NCI-H226 (cell line): ENCODE data around the gene PRSS23.
A peak's percentile ranks its signal among the peaks of the same experiment; 100 is the strongest.

ENCODE experiments used
- DNase-seq: peaks from one replicate; pipeline ENCODE4 v3.0.0-alpha.2; 2015

The PRSS23 gene

DNA sequence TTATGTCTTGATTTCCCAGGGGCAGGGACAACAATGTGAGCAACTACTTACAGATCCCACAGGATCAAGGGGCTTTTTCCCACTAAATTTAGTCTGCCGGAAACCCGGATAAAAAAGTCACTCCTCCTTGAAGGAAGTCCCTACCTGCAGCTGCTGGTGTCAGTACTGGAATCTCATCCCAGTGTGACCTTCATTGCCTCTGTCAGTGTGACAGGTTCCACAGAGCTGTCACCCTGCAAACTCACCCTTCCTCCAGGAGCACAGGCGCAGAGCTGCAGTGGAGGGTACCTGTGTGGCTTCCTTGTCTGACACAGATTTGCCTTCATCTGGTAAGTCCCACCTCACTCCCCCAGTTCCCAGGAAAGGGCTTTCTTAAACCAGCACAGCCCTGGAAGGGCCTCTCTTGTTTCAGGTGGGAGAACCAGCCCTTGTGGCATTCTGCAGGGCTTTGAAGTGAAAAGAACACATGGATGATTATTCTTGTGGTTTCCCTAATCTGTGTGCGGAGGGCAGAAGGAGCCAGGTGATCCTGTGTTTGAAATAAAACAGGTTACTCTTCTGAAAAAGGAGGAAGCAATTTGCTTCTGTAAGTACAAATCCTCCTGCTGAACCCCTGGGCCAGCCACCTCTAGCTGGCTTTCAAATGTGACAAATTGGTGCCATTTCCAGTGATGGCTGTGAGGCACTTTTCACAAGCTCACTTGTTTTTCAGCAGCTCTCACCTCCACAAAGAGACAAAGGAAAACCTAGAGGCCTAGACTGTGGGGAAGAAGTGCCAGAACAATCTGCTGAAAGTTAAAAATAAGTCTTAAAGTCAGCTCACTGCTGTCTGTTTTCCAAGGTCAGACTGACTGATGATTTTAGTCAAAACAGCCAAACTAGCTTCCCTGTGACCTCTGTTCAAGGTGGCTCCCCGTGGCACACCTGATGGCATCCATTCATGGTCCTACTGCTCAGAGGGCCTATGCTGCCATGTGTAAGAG is 9.2 kb upstream of the PRSS23 start:
- no peak for DNase-seq

DNA sequence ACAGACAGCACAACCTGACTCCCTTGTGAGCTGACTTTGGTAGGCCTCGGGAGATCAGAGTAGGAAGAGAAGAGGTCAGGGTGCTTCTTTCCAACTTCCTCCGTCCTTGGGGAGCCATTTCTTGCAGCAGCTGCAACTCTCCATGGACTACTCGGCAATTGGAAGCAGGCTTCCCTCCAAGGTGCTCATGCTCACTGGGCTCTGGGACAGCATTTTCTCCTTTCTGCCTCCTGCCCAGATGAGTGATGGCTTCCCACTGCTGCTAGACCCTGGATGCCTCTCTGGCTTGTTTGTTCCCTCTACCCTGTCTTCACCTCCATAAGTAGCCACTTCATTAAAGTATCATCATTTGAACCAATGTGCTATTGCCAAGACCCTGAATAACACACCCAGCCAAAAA is 8.2 kb upstream of the PRSS23 start:
- DNase-seq, result no peak

DNA sequence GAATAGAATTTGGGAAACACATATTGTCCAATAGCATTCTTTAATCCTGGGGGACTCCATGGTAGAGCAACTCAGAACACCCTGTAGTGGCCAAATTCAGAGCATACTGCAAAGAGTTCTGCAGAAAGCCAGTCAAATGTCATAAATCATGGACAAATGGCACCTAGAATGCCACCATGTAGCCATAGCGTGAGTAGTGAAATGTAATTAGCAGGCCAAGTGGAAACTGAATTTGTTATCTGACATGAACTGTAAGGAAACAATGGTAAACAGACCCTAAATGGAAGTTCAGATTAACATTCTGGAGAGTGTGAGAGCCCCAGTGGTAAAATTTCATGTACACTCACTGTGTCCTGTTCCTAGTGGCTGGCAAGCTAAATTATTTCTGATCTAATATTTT is 7.0 kb upstream of the PRSS23 start:
- DNase-seq, result no peak

DNA sequence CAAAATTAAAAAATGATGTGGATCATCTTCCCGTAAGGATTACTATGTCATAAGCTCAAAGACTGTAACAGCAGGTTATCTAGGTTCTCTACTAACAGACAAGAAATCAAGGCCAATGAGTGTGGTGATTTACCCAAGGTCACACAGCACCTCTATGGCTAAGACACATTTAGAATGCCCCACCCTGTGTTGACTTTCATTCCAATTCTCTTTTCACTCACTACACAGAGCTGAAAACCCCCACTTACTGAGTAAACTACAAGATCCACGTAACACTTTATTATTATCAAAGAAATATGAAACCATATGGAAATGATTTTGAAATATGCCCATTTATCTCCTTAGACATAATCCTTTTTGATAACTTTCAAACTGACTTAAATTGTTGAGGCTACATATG is 4.8 kb upstream of the PRSS23 start:
- no peak for DNase-seq

DNA sequence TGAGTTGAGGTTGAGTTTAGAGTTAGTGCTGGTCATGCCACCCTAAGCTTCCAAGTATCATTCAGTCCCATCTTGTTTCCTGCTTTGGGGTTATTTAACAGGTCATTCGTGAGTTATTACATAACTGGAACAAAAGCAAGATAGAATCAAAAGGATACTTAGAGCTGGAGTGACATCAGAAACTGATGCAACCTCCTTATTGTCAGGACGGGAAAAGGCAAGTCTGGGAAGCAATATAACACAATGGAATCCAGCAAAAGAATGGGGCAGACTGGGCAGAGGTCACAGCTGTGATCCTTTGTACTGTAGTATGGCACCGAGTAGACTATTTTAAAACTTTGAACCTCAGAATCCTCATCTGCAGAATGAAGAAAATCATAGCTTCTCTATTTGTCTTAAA is 4.4 kb upstream of the PRSS23 start:
- DNase-seq, result peak; percentile 60

DNA sequence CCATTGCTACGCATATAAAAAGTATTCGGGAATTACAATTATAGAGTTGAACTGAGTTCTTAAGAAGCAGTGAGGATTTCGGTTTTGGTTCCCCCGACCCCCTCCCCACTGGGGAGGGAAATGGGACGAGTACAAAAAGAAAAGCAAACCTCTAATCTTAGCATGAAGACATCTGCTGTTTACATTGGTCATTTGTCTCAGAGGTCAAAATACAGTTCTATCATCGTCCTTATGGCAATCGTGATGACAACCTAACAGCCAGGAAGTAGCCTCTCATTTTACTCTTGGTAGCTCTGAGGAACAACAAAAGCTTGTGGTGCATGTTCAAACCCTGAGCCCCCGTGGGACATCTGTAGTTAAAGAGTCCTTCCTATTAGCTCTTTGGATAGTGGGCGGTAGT is 3.2 kb upstream of the PRSS23 start:
- no peak for DNase-seq

DNA sequence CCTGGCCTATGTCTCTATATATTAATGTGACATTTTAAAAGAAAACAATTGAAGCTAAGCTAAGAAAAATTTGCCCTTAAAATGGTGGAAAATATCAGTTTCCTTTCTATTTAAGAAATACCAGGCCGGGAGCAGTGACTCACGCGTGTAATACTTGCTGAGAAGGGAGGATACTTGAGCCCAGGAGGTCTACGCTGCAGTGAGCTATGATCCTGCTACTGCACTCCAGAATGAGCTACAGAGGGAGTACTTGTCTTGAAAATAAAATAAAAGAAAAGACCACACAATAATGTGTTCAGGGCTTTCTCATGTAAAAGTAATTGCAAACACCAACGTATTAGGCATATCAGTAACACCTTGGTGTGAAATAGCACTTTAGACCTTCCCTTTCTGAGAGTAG is 1.4 kb upstream of the PRSS23 start:
- peak; percentile 81 for DNase-seq

DNA sequence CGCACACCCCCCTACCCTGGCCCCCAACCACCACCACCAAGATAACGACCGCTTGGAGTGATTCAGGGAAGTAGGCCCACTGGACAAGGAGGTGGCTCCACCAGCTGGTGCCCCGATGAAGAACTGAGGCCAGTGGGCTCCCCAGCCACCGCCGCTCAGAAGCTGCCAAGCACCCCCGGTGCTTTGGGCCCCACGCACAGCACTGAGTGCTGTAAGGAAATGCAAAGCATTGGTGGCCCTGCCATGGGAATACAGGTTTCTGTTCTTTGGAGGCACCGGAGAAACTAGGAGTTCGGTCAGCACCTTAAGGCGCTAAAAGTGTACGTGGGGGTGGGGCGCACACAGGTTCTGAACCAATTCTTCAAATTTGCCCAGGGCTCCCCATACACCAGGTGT is 664 bp upstream of the PRSS23 start:
- no peak for DNase-seq

DNA sequence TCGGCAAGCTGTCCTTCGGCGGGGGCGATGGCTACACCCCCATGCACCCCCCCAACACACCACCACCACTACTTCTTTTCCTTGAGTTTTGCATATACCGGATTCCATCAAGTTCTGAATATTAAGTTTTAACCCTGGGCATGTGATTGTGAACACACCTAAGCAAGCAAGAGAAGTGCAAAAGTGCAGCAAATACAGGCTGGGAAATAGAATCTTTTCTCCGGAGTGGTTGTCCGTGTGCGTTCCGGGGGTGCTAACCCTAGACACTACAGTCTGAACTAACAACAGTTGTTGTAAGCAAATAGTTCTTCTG is 574 bp downstream of the PRSS23 start:
- DNase-seq, result no peak

DNA sequence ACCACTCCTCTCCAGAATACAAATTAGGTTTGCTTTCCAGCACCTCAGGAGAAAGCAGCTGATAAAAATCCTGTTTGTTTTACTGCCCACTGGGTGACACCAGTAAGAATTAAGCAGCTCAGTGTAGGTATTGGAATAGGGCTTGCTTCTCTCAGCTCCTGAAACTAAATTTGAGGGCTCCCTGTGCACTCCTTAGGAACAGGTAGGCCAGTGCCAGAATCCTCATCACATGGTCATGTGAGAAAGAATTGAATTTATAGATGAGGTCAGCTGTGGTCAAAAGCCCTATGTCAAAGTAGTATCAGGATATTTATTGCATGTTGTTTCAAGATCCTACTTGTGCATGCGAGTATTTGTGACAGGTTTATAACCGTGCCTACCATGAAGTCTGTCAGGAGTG is 1.0 kb downstream of the PRSS23 start:
- no peak for DNase-seq

DNA sequence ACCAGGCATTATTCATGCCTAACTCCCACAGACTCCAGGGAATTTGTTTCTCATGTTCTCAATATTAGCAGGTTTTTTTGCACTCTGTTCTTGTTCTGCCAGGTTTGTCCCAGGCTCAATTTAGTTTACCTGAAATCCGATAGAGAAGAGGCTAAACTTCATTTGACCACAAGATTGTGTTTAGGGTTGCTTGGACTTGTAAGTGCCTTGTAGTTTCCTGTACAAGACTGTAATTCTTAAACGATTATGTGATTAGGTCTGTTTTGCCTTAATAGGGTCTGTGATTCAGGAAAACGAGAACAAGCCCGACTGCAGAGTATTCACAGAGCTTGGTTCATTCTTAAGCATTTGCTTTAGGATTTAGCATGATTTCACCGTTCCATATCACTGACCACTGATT is 1.8 kb downstream of the PRSS23 start:
- no peak for DNase-seq

DNA sequence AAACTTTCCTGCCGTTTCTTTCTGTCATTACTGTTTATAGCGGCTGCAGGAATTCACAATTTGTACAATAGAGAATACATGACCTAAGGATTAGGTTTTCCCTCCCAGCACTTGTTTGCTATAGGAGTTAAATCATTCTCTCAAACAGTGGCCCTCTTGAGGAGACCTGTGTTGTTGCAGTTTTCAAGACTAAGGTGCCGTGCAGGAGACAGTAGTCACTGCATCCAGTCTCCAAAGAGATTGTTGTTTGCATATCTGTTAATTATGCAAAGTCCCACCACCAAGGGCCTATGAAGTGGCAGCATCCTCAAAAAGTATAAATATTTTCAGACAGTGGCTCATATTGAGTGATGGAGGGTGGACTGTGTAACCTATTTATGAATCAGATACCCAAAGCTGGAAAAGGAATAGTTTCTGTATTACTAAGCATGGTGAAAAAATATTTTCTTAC is 2.3 kb downstream of the PRSS23 start:
- peak; percentile 50 for DNase-seq

DNA sequence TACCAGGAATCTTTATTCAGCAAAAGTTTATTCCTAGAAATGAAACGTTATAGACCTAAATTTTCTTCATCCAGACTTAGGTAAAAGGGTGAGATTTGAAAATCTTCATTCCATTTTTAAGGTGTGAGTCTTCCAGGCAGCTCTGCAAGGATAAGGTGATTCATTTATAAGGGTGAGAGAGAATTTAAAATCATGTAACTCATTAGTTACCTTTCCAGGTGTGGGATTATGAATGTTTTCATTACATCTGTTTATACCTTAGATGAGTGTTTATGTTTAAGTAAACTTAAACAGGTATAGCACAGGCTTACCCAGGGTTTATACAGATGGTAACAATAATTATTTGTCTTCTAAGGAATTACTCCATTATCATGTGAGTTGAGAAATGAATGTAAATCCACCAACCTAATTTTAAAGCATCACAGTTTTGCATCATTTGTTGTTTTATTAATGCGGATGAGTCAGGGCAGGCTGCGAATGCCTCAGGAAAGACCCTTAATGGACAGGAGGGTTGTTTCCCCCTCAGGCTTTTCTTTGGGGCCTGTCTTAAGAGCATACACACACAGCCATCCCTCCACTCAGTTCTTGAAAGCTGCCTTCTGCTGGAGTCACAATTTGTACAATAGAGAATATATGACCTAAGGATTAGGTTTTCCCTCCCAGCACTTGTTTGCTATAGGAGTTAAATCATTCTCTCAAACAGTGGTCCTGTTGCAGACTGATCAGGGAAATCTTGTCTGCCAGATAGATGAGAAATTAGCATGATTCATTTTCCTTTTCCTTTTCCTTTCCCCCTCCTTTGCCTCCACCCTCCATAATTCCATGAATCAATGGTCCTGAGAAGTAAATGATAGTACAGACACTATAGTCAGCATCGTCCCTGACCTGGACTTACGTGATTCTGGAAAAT is 3.0 kb downstream of the PRSS23 start:
- DNase-seq, result no peak

DNA sequence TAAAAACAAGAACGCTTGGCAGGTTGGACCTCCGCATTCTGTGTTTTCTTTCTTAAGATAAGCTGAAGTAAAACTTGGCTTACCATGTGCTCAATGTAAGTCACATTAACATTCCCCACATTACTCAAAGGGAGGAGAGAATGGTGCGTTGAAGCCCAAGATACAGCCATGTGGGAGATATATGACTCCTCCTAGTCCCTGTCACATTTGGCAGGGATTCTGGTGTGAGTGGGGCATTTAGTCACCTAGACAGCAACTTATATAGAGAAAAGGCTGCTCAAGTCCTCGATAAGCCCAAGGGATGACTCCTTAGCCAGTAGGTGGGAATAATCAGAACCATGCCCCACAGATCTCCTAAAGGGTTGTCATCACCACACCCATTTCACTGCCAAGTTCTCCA is 4.6 kb downstream of the PRSS23 start:
- peak; percentile 52 for DNase-seq

DNA sequence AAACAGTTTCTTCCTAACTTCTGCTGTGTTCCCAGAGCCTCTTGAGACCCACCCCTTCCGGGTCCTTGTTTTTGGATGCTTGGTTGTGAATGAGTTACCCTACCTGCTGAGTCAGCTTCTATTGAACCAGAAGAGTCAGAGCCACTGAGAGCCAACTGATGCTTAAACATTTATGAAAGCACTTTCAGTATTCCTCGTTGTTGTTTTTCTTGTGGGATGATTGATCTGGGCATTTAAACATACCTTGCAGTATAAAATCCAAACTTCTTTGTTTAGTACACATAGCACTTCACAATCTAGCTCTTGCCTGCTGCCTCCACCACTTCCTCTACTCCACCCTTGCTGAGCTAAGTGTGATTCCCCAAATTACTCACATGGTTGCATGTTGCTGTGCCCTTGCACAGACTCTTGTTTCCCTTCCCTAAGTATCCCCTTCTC is 5.5 kb downstream of the PRSS23 start:
- DNase-seq, result peak; percentile 38

DNA sequence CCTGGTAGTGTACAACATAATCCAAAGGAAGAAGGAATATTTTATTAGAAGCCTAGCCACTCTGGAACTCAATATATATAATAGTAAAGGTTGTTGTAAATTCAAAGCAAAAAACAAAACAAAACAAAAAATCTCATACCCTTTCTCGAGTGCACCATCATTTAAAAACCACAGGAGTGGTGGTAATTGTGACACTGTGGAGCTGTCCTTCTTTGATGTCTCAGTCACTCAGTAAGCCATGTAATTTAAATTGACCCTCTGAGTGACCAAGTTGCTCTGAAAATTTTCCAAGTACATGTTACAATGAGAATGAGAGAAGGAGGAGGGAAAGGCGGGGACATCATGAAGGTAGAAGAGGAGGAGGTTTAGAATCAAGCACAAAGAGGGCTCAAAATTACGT is 6.6 kb downstream of the PRSS23 start:
- no peak for DNase-seq

DNA sequence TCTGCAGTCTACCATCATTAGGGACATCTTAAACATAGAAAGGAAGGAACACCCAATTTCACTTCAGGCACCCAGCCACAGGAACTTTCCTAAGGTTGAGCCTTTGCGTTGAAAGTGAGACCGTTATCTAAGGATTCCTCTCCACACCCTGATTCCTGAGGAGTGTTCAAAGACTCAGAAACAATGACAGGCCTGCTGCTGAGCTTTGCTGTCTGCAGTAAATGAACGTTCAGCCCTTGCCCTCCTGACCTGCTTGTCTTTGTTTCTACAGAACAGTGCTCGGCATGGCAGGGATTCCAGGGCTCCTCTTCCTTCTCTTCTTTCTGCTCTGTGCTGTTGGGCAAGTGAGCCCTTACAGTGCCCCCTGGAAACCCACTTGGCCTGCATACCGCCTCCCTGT is 7.0 kb downstream of the PRSS23 start:
- DNase-seq, result peak; percentile 62

DNA sequence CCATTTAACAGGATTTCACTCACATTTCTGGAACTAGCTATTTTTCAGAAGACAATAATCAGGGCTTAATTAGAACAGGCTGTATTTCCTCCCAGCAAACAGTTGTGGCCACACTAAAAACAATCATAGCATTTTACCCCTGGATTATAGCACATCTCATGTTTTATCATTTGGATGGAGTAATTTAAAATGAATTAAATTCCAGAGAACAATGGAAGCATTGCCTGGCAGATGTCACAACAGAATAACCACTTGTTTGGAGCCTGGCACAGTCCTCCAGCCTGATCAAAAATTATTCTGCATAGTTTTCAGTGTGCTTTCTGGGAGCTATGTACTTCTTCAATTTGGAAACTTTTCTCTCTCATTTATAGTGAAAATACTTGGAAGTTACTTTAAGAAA is 9.2 kb downstream of the PRSS23 start:
- no peak for DNase-seq

DNA sequence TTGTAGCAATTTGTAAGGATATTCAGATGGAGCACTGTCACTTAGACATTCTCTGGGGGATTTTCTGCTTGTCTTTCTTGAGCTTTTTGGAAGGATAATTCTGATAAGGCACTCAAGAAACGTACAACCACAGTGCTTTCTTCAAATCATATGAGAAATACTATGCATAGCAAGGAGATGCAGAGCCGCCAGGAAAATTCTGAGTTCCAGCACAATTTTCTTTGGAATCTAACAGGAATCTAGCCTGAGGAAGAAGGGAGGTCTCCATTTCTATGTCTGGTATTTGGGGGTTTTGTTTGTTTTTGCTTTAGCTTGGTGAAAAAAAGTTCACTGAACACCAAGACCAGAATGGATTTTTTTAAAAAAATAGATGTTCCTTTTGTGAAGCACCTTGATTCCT is 9.9 kb downstream of the PRSS23 start:
- no peak for DNase-seq

DNA sequence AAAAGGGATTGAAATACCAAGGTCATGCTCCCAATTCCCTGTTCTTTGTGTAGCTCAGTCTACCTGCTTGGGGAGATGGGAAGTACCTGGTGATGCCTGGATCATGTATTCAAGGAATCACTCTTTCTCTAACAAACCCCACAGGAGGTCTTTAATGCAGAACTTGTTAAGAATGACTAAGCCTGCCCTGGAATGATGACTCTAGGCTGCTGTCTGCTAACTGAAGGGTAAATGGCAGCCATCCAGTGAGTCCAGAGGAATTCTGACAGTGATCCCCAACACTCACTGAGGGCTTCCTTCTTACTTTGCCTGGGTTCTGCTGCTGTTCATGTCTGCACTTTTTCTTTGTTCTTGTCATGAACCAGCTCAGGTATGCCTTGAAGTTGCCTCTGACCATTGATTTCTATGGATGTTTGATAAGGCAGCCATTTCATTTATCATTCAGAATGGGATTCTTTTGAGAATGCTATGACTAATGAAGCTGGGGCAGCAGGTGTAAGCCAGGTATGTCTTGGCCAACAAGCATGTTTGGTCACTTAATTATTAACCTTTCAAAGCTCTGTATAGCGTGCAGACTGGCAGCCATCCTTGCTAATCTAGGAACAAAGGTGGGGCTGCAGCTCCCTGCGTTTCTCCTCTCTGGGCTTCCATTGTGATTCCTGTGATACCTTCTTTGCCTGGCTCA is 11.4 kb downstream of the PRSS23 start:
- peak; percentile 81 for DNase-seq

DNA sequence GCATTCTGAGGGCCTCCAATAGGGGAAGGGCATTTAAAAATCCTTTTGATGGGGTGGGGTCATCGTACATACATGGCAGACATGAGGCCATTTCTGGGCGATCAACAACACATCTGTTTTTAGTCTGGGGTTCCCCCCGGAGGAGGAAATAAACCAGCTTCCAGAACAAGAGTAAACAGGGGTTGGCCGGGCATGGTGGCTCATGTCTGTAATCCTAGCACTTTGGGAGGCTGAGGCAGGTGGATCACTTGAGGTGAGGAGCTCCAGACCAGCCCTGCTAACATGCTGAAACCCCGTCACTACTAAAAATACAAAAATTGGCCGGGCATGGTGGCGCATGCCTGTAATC is 12.0 kb downstream of the PRSS23 start:
- no peak for DNase-seq

DNA sequence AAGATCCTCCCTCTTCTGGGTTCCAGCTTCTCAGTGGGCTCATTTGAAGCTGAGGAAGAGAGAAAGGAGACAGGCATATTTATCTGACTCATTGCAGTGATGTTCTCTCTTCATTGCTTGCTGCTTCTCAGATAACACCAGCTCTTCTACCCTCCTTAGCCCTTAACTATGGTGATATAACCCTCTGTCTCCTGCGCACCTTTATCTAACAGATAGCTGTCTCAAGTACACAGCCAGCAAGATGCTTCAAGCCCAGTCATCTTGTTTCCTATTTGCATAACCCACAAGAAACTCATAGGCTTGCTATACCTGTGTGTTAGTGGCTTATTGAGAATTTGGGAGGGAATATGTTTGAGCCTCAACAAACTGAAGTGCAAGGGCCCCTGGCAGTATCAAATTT is 12.6 kb downstream of the PRSS23 start:
- DNase-seq, result peak; percentile 70

DNA sequence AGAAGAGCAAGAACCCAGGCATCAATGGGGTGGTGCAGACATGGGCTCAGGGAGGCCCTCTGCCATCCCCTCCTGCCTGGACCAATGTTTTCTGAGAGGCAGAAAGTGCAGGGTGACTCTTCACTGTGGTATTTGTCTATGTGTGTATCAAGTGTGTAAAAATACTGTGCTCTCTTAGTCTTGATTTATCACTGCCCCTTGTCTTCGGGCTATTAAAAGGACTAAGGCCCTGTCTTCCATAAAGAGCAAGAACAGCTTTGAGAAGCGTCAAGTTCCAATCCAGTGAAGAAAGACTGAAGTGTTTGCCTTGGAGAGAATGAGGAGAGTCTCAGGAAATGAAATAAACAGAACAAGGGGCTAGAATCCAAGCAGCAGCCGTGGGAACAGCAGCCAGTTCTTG is 14.4 kb downstream of the PRSS23 start:
- DNase-seq, result no peak

DNA sequence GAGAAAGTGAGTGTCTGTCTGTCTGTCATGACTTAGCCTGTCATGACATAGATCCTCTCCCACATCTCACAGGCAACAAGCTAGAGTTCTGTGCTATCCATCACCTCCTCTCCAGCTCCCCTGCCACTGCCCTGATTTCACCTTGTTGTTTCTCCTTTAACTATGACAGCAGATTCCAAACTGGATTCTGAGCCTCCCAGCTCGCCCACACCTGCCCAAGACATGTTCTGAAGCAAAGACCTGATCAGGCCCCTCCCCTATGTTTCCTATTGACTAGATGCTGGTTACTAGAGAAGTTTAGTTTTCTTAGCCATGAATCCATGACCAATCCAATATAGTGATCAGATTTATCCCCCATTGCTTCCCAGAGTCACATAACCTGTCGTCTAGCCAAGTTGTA is 15.4 kb downstream of the PRSS23 start:
- no peak for DNase-seq
